Measurements from ENCODE around the gene OSBPL10. TPM values are rescaled to one million over a fixed set of nuclear protein-coding genes. Genes with fewer than 3 reads are reported as not detected.

OSBPL10 gene
- total RNA-seq, 1 donor from 2014 or later: 3.8 TPM

GRCh38 chr3:31841515-31841914 lies 139.5 kb downstream of the OSBPL10 start:
- H3K27me3 Mint-ChIP-seq (ENCODE audit: unreplicated experiment): no peaks in the 10 kb centered on the region
- H3K36me3 Mint-ChIP-seq (ENCODE audit: unreplicated experiment): peaks cover 6% of the 10 kb centered on the region
- no peak overlapping the region for H3K4me3 Mint-ChIP-seq (ENCODE audit: unreplicated experiment)
- H3K27ac Mint-ChIP-seq (ENCODE audit: unreplicated experiment): no peak overlapping the region
- DNase-seq: no peak
- no peaks in the 10 kb centered on the region for H3K4me1 Mint-ChIP-seq (ENCODE audit: low read depth, unreplicated experiment)
- no peak for TF ChIP-seq CTCF (IDR thresholded peaks at IDR 0.05; ENCODE audit: partially characterized antibody, unreplicated experiment)
- H3K9me3 Mint-ChIP-seq (ENCODE audit: unreplicated experiment): peaks cover 4% of the 10 kb centered on the region

GRCh38 chr3:31840252-31840651 lies 140.8 kb downstream of the OSBPL10 start:
- no peak overlapping the region for H3K27ac Mint-ChIP-seq (ENCODE audit: unreplicated experiment)
- no peaks in the 10 kb centered on the region for H3K27me3 Mint-ChIP-seq (ENCODE audit: unreplicated experiment)
- no peak for DNase-seq
- no peak overlapping the region for H3K4me3 Mint-ChIP-seq (ENCODE audit: unreplicated experiment)
- H3K9me3 Mint-ChIP-seq (ENCODE audit: unreplicated experiment): peaks cover 4% of the 10 kb centered on the region
- no peak for TF ChIP-seq CTCF (IDR thresholded peaks at IDR 0.05; ENCODE audit: partially characterized antibody, unreplicated experiment)
- H3K36me3 Mint-ChIP-seq (ENCODE audit: unreplicated experiment): peaks cover 6% of the 10 kb centered on the region
- no peaks in the 10 kb centered on the region for H3K4me1 Mint-ChIP-seq (ENCODE audit: low read depth, unreplicated experiment)

GRCh38 chr3:31839144-31839917 lies 141.7 kb downstream of the OSBPL10 start:
- DNase-seq: no peak
- H3K4me3 Mint-ChIP-seq (ENCODE audit: unreplicated experiment): no peak overlapping the region
- no peak overlapping the region for H3K27ac Mint-ChIP-seq (ENCODE audit: unreplicated experiment)
- no peaks in the 10 kb centered on the region for H3K27me3 Mint-ChIP-seq (ENCODE audit: unreplicated experiment)
- H3K4me1 Mint-ChIP-seq (ENCODE audit: low read depth, unreplicated experiment): no peaks in the 10 kb centered on the region
- H3K9me3 Mint-ChIP-seq (ENCODE audit: unreplicated experiment): peaks cover 4% of the 10 kb centered on the region
- peaks cover 6% of the 10 kb centered on the region for H3K36me3 Mint-ChIP-seq (ENCODE audit: unreplicated experiment)
- no peak for TF ChIP-seq CTCF (IDR thresholded peaks at IDR 0.05; ENCODE audit: partially characterized antibody, unreplicated experiment)

- no peak for TF ChIP-seq CTCF (IDR thresholded peaks at IDR 0.05; ENCODE audit: partially characterized antibody, unreplicated experiment)
- DNase-seq: no peak
- Mint-ChIP-seq H3K4me3 (ENCODE audit: unreplicated experiment) (no peak overlapping the region), H3K27me3 (ENCODE audit: unreplicated experiment) (no peaks in the 10 kb centered on the region), H3K4me1 (ENCODE audit: low read depth, unreplicated experiment) (peaks cover 1% of the 10 kb centered on the region), H3K36me3 (ENCODE audit: unreplicated experiment) (peaks cover 6% of the 10 kb centered on the region), H3K27ac (ENCODE audit: unreplicated experiment) (no peak overlapping the region), H3K9me3 (ENCODE audit: unreplicated experiment) (peaks cover 4% of the 10 kb centered on the region)
Measured at GRCh38 chr3:31836131-31837075, 144.7 kb downstream of the OSBPL10 start.

Data from glutamatergic neuron (in vitro differentiated cells).